GM18519 (cell line): ENCODE data around the gene IRF5.
"Not testable (repeated sequence)": the region's sequence is repeated elsewhere in the genome, so short reads cannot be mapped to it uniquely, and the experiment has no call there.

Source experiments
- ATAC-seq: cut with Tn5 transposase; IDR thresholded peaks from one replicate; pipeline ENCODE4 v1.9.1; 2021; ENCODE audit warnings: mild to moderate bottlenecking, moderate library complexity; ENCODE audit not compliant: unreplicated experiment, low FRiP score

IRF5 gene

GRCh38 chr7:128937271-128937646, 468 bp upstream of the IRF5 start:
- ATAC-seq = no peak

GRCh38 chr7:128938544-128939074, 882 bp downstream of the IRF5 start:
- ATAC-seq = no peak

- no peak for ATAC-seq
Measured at GRCh38 chr7:128939075-128939860, 1.5 kb downstream of the IRF5 start.

- ATAC-seq = no peak
Measured at GRCh38 chr7:128939861-128940410, 2.2 kb downstream of the IRF5 start.

GRCh38 chr7:128940494-128941322, 3.0 kb downstream of the IRF5 start:
- peak; percentile 47 for ATAC-seq

GRCh38 chr7:128941323-128941890, 3.7 kb downstream of the IRF5 start:
- no peak for ATAC-seq

GRCh38 chr7:128941946-128942526, 4.3 kb downstream of the IRF5 start:
- no peak for ATAC-seq

- ATAC-seq = not testable (repeated sequence)
Measured at GRCh38 chr7:128943251-128943650, 5.5 kb downstream of the IRF5 start.

GRCh38 chr7:128944487-128945236, 6.9 kb downstream of the IRF5 start:
- no peak for ATAC-seq

- no peak for ATAC-seq
Measured at GRCh38 chr7:128945668-128946366, 8.1 kb downstream of the IRF5 start.

GRCh38 chr7:128946936-128947830, 9.5 kb downstream of the IRF5 start:
- ATAC-seq = no peak

GRCh38 chr7:128947854-128948253, 10.1 kb downstream of the IRF5 start:
- no peak for ATAC-seq

- no peak for ATAC-seq
Measured at GRCh38 chr7:128948312-128948973, 10.7 kb downstream of the IRF5 start.

- ATAC-seq = no peak
Measured at GRCh38 chr7:128948976-128949760, 11.4 kb downstream of the IRF5 start.

GRCh38 chr7:128951296-128951695, 13.6 kb downstream of the IRF5 start:
- ATAC-seq = no peak

GRCh38 chr7:128954150-128954549, 16.4 kb downstream of the IRF5 start:
- ATAC-seq = no peak
